Osteoblast (primary cell): ENCODE data around the gene SLC12A2. TPM values are rescaled to one million over a fixed set of nuclear protein-coding genes. Genes with fewer than 3 reads are reported as not detected.
A peak's percentile ranks its signal among the peaks of the same experiment; 100 is the strongest.

ENCODE experiments used
- DNase-seq: peaks from one replicate; pipeline ENCODE4 v3.0.0; 2011; ENCODE audit warnings: low spot score, mixed read lengths; ENCODE audit not compliant: insufficient read length; ENCODE audit errors: missing footprints
- H2AFZ ChIP-seq: 2 replicates; pipeline ENCODE4 v1.6.0; 2011; ENCODE audit warnings: mild to moderate bottlenecking, low read length
- H3K27ac ChIP-seq: 2 replicates; pipeline ENCODE4 v1.5.1; 2011; ENCODE audit warnings: mild to moderate bottlenecking, low read depth, low read length, moderate library complexity
- H3K27me3 ChIP-seq: 2 replicates; pipeline ENCODE4 v1.6.0; 2012; ENCODE audit warnings: mild to moderate bottlenecking, control low read depth, inconsistent platforms, low read length, moderate library complexity; ENCODE audit not compliant: insufficient read depth
- H3K36me3 ChIP-seq: 2 replicates; pipeline ENCODE4 v1.5.1; 2011; ENCODE audit warnings: mild to moderate bottlenecking, low read length, control low read depth, moderate library complexity; ENCODE audit not compliant: insufficient read depth
- H3K4me1 ChIP-seq: 2 replicates; pipeline ENCODE4 v1.5.1; 2011; ENCODE audit warnings: mild to moderate bottlenecking, low read length, control low read depth, moderate library complexity; ENCODE audit not compliant: insufficient read depth
- H3K4me2 ChIP-seq: 2 replicates; pipeline ENCODE4 v1.6.0; 2011; ENCODE audit warnings: mild to moderate bottlenecking, low read length; ENCODE audit not compliant: insufficient read depth
- H3K4me3 ChIP-seq: fragments of 200-600 bp; sonication (generic); 3 replicates; pipeline ENCODE4 v1.5.1; 2012; ENCODE audit warnings: mild to moderate bottlenecking, low read length, inconsistent platforms; ENCODE audit not compliant: insufficient read depth
- H3K79me2 ChIP-seq: 2 replicates; pipeline ENCODE4 v1.6.0; 2012; ENCODE audit warnings: mild to moderate bottlenecking, low read length, control low read depth, inconsistent platforms; ENCODE audit not compliant: insufficient read depth
- H3K9me3 ChIP-seq: 2 replicates; pipeline ENCODE4 v1.5.1; 2011; ENCODE audit warnings: low read depth, low read length, control low read depth
- H4K20me1 ChIP-seq: 2 replicates; pipeline ENCODE4 v1.6.0; 2012; ENCODE audit warnings: mild to moderate bottlenecking, low read length, control low read depth; ENCODE audit not compliant: insufficient read depth
- CTCF ChIP-seq: IDR thresholded peaks from 2 replicates; pipeline ENCODE4 v1.5.1; 2011; ENCODE audit warnings: mild to moderate bottlenecking, low read depth, low read length, moderate library complexity; ENCODE audit errors: extremely low read depth
- total RNA-seq: library from RNA; depleted of rRNA; stranded (reverse); fragments of >200 nt; gene quantifications from 2 replicates; pipeline ENCODE4 v1.2.3, GENCODE V29; 2012

SLC12A2 gene
- total RNA-seq, 1 donor = 25.3 TPM

DNA sequence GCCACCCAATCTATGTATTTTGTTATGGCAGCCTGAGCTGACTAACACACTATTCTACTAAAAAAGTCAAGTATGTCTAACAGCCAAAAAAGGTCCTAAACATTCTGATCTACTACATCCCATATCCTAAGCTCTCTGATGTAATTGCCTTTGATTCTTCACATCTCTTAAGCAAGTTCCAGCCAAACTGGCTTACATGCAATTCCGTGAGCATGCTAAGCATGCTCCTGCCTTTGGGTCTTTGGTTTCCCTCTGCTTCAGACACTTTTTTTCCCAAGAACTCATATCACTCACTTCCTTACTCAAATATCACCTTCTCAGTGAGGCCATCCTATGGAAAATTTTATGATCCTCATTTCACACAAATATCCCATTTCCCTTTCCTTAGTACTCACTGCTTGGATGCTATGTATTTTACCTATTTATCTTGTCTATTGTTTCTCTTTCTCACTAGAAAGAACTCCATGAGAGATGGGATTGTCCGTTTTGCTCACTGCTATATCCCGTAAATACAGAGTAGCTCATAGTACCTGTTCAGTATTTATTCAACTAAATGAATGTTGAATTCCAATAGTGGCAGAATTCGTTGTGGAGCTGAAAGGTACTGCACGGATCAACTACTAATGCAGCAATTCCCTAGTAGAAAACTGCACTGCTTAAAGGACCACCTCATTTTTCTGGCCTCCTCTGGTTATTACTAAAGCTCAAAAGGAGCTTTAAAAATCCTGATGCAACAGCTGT lies 2.3 kb upstream of the SLC12A2 start:
- H3K79me2 ChIP-seq = peaks cover 63% of the 10 kb centered on the region
- H3K4me3 ChIP-seq = peak overlapping the region; percentile 75
- H3K27me3 ChIP-seq = no peaks in the 10 kb centered on the region
- TF ChIP-seq CTCF = peak; percentile 34
- peak overlapping the region; percentile 89 for H2AFZ ChIP-seq
- peak overlapping the region; percentile 79 for H3K27ac ChIP-seq
- no peaks in the 10 kb centered on the region for H3K9me3 ChIP-seq
- peak overlapping the region; percentile 100 for H3K4me2 ChIP-seq
- peaks cover 11% of the 10 kb centered on the region for H4K20me1 ChIP-seq
- H3K4me1 ChIP-seq = peaks cover 16% of the 10 kb centered on the region
- peak; percentile 48 for DNase-seq
- H3K36me3 ChIP-seq = no peaks in the 10 kb centered on the region

- Histone ChIP-seq H3K79me2 (peaks cover 69% of the 10 kb centered on the region), H3K4me1 (peaks cover 16% of the 10 kb centered on the region), H3K27me3 (no peaks in the 10 kb centered on the region), H3K27ac (peak overlapping the region; percentile 79), H4K20me1 (peaks cover 11% of the 10 kb centered on the region), H3K36me3 (no peaks in the 10 kb centered on the region), H3K4me3 (peak overlapping the region; percentile 75), H2AFZ (peak overlapping the region; percentile 89), H3K4me2 (peak overlapping the region; percentile 100), H3K9me3 (no peaks in the 10 kb centered on the region)
- no peak for DNase-seq
- no peak for TF ChIP-seq CTCF
These were observed 974 bp upstream of the SLC12A2 start for GRCh38 chr5:128082551-128083032.

GRCh38 chr5:128083811-128084227 lies 253 bp downstream of the SLC12A2 start:
- peak; percentile 93 for DNase-seq
- Histone ChIP-seq H3K27me3 (no peaks in the 10 kb centered on the region), H3K27ac (no peak overlapping the region), H3K4me1 (peaks cover 16% of the 10 kb centered on the region), H3K4me3 (peak overlapping the region; percentile 75), H4K20me1 (peaks cover 11% of the 10 kb centered on the region), H3K79me2 (peaks cover 64% of the 10 kb centered on the region), H2AFZ (peak overlapping the region; percentile 64), H3K36me3 (no peaks in the 10 kb centered on the region), H3K4me2 (peak overlapping the region; percentile 100), H3K9me3 (no peaks in the 10 kb centered on the region)
- TF ChIP-seq CTCF = no peak
